SK-N-SH treated with all-trans-retinoic acid at 6 μM for 48 hours (cell line): ENCODE data around the gene FBL.

Experiments used
- BACH2 ChIP-seq: fragments of 250-450 bp; sonication (Bioruptor Pico); IDR thresholded peaks from 2 replicates; pipeline ENCODE4 v1.9.0; 2021; ENCODE audit warnings: mild to moderate bottlenecking, borderline replicate concordance
- ESRRG ChIP-seq: fragments of 250-450 bp; sonication (Bioruptor Pico); IDR thresholded peaks from 2 replicates; pipeline ENCODE4 v1.6.1; 2021; ENCODE audit warnings: mild to moderate bottlenecking
- GLIS3 ChIP-seq: fragments of 250-450 bp; sonication (Bioruptor Pico); IDR thresholded peaks from 2 replicates; pipeline ENCODE4 v1.5.0; 2020; ENCODE audit warnings: mild to moderate bottlenecking, moderate library complexity
- PPARA ChIP-seq: fragments of 250-450 bp; sonication (Bioruptor Pico); IDR thresholded peaks from 2 replicates; pipeline ENCODE4 v1.5.0; 2020; ENCODE audit warnings: mild to moderate bottlenecking, borderline replicate concordance
- SNAI2 ChIP-seq: fragments of 250-450 bp; sonication (Bioruptor Pico); IDR thresholded peaks from 2 replicates; pipeline ENCODE4 v1.5.0; 2020; ENCODE audit warnings: mild to moderate bottlenecking, moderate library complexity
- ZFP30 ChIP-seq: fragments of 450-650 bp; formaldehyde crosslinking; IDR thresholded peaks from 2 replicates; pipeline ENCODE4 v1.5.0; 2022; ENCODE audit warnings: mild to moderate bottlenecking, moderate library complexity
- TF ChIP-seq, protein P1 (sequence below): fragments of 250-450 bp; sonication (Bioruptor Pico); IDR thresholded peaks from 2 replicates; pipeline ENCODE4 v1.8.0; 2020; ENCODE audit warnings: mild to moderate bottlenecking, moderate library complexity, borderline replicate concordance

DNA sequence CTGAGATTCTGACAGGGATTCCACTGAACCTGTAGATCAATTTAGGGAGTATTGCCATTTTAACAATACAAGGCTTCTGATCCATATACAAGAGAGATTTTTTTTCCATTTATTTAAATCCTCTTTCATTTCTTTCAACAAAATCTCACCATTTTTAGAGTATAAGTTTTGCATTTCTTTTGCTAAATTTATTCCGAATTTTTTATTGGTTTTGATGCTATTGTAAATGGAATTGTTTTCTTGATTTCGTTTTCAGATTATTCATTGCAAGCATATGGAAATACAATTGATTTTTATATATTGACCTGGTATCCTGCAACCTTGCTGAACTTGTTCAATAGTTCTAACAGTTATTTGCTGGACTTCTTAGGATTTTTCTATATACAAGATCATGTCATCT is 49.1 kb downstream of the FBL start:
- TF ChIP-seq ZFP30: no peak
- TF ChIP-seq, protein P1, sequence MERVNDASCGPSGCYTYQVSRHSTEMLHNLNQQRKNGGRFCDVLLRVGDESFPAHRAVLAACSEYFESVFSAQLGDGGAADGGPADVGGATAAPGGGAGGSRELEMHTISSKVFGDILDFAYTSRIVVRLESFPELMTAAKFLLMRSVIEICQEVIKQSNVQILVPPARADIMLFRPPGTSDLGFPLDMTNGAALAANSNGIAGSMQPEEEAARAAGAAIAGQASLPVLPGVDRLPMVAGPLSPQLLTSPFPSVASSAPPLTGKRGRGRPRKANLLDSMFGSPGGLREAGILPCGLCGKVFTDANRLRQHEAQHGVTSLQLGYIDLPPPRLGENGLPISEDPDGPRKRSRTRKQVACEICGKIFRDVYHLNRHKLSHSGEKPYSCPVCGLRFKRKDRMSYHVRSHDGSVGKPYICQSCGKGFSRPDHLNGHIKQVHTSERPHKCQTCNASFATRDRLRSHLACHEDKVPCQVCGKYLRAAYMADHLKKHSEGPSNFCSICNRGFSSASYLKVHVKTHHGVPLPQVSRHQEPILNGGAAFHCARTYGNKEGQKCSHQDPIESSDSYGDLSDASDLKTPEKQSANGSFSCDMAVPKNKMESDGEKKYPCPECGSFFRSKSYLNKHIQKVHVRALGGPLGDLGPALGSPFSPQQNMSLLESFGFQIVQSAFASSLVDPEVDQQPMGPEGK (CRISPR knock-in tag): no peak
- no peak for TF ChIP-seq GLIS3 (CRISPR knock-in tag)
- no peak for TF ChIP-seq PPARA (CRISPR knock-in tag)
- TF ChIP-seq BACH2 (CRISPR knock-in tag): no peak
- TF ChIP-seq ESRRG: no peak
- TF ChIP-seq SNAI2: no peak
